Activated naive CD4-positive, alpha-beta T cell treated with anti-CD3 and anti-CD28 coated beads, Interleukin-2, amount 50 U/mL, for 24 hours (primary cell): ENCODE measurements around the gene CES2.
"Not testable (repeated sequence)": the region's sequence is repeated elsewhere in the genome, so short reads cannot be mapped to it uniquely, and the experiment has no call there.

Experiments used
- H3K27ac Mint-ChIP-seq: one replicate; pipeline ENCODE4 v1.8.0; 2021; ENCODE audit warnings: mild to moderate bottlenecking, mixed read lengths
- H3K27me3 Mint-ChIP-seq: one replicate; pipeline ENCODE4 v1.8.0; 2021; ENCODE audit warnings: mixed read lengths
- H3K36me3 Mint-ChIP-seq: one replicate; pipeline ENCODE4 v1.8.0; 2021; ENCODE audit warnings: mixed read lengths
- H3K4me1 Mint-ChIP-seq: one replicate; pipeline ENCODE4 v1.8.0; 2021; ENCODE audit warnings: mixed read lengths
- H3K4me3 Mint-ChIP-seq: one replicate; pipeline ENCODE4 v1.8.0; 2021; ENCODE audit warnings: mild to moderate bottlenecking, mixed read lengths
- H3K9me3 Mint-ChIP-seq: one replicate; pipeline ENCODE4 v1.8.0; 2021; ENCODE audit warnings: mixed read lengths

The CES2 gene, protein sequence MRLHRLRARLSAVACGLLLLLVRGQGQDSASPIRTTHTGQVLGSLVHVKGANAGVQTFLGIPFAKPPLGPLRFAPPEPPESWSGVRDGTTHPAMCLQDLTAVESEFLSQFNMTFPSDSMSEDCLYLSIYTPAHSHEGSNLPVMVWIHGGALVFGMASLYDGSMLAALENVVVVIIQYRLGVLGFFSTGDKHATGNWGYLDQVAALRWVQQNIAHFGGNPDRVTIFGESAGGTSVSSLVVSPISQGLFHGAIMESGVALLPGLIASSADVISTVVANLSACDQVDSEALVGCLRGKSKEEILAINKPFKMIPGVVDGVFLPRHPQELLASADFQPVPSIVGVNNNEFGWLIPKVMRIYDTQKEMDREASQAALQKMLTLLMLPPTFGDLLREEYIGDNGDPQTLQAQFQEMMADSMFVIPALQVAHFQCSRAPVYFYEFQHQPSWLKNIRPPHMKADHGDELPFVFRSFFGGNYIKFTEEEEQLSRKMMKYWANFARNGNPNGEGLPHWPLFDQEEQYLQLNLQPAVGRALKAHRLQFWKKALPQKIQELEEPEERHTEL

GRCh38 chr16:66935314-66936011, at the start of gene CES2:
CES2 (plus strand) TSS chr16:66935516; CDS start chr16:66935636, 120 bp downstream.
- Mint-ChIP-seq H3K4me1 (peaks cover 52% of the 10 kb centered on the region), H3K9me3 (no peaks in the 10 kb centered on the region), H3K4me3 (peak within 1 kb of the TSS; percentile 98), H3K27ac (peak within 1 kb of the TSS; percentile 98), H3K36me3 (peaks cover 13% of the 10 kb centered on the region), H3K27me3 (no peaks in the 10 kb centered on the region)

DNA sequence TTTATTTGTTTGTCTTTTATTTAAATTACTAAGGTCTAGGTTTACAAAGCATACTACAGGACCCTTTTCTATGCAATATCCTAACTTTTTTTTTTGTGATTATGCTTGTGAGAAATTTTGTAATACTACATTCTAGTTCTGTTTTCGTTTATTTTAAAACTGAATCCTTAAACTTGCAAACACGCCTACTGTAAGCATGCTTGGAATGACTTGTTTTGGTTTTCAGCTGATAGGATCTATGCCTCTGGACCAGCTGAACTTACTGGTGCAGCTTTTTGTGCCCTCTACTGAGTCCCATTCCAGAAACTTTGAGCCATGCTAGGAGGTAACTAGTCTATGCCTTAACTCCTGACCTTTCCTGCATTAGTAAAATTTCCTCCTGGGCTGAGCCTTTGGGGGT, 49.0 kb upstream of the CES2 start:
- Mint-ChIP-seq H3K4me3 (no peak overlapping the region), H3K4me1 (peaks cover 43% of the 10 kb centered on the region), H3K9me3 (no peaks in the 10 kb centered on the region), H3K27me3 (no peaks in the 10 kb centered on the region), H3K36me3 (peaks cover 3% of the 10 kb centered on the region), H3K27ac (no peak overlapping the region)

DNA sequence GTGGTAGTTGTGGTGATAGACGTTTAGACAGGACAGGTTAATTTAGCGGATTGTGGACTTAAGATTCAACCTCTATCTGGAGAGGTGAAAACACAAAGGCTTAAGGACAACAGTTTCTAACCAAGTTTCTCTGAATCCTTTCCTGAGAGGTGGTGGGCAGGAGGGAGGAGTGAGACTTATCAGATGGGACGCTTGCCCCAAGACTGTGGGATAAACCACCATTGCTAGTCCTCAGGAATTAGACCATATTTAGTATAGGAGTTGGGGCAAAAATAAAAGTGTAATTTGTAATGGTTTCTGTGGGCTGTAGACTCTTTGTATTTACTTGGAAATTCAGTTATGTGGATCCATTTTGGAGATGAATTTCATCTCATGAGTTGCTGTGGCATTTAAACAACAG, 48.4 kb upstream of the CES2 start:
- H3K4me3 Mint-ChIP-seq: no peak overlapping the region
- no peaks in the 10 kb centered on the region for H3K27me3 Mint-ChIP-seq
- H3K4me1 Mint-ChIP-seq: peaks cover 39% of the 10 kb centered on the region
- H3K9me3 Mint-ChIP-seq: no peaks in the 10 kb centered on the region
- H3K36me3 Mint-ChIP-seq: peaks cover 3% of the 10 kb centered on the region
- no peak overlapping the region for H3K27ac Mint-ChIP-seq

DNA sequence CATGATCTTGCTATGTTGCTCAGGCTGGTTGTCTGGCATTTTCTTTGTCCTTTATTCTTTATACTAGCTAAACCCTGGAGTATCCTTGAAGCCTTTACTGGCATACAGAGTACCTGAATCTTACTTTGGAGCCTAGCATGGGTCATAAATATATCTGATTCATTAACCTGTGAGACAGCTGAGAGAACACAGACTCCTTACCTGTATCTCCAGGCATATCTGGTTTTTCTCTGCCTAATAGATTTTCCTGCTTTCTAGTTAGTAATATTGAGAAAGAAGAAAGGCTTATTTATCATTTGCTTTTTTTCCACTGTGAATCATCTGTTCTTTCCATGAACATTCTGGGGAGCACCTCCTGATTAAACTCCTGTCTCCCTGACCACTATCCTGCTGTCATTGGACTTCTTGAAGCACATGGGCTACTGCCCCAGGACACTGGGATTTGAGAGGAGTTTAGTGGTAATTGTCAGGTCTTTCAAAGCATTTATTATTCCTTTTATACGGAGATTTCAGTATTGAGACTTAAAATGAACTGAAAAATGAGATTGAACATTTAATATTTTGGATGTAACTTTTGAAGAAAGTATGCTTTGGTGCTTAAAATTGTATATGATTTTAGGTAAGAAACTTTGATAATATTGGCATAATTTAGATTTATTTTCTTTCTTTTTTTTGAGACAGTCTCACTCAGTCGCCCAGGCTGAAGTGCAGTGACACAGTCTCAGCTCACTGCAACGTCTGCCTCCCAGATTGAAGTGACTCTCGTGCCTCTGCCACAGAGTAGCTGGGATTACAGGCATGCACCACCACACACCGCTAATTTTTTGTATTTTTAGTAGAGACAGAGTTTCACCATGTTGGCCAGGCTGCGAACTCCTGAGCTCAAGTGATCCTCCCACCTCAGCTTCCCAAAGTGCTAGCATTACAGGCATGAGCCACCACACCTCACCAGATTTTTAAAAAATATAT, 46.4 kb upstream of the CES2 start:
- H3K4me3 Mint-ChIP-seq: no peak overlapping the region
- H3K27ac Mint-ChIP-seq: no peak overlapping the region
- H3K9me3 Mint-ChIP-seq: no peaks in the 10 kb centered on the region
- H3K36me3 Mint-ChIP-seq: peaks cover 3% of the 10 kb centered on the region
- no peaks in the 10 kb centered on the region for H3K27me3 Mint-ChIP-seq
- peaks cover 38% of the 10 kb centered on the region for H3K4me1 Mint-ChIP-seq

DNA sequence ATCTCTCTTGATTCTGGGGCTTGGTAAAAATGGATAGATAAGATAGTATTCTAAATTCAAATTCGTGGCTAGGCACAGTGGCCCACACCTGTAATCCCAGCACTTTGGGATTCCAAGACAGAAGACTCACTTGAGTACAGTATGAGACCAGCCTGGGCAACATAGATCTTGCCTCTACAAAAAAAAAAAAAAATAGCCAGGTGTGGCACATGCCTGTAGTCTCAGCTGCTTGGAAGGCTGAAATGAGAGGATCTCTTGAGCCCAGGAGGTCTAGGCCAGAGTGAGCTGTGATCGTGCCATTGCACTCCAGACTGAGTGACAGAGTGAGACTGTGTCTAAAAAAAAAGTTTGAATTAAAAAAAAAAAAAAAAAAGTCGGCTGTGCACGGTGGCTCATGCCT, 45.7 kb upstream of the CES2 start:
- Mint-ChIP-seq H3K36me3 (peaks cover 3% of the 10 kb centered on the region), H3K4me1 (peaks cover 33% of the 10 kb centered on the region), H3K27ac (no peak overlapping the region), H3K27me3 (no peaks in the 10 kb centered on the region), H3K9me3 (no peaks in the 10 kb centered on the region), H3K4me3 (no peak overlapping the region)

DNA sequence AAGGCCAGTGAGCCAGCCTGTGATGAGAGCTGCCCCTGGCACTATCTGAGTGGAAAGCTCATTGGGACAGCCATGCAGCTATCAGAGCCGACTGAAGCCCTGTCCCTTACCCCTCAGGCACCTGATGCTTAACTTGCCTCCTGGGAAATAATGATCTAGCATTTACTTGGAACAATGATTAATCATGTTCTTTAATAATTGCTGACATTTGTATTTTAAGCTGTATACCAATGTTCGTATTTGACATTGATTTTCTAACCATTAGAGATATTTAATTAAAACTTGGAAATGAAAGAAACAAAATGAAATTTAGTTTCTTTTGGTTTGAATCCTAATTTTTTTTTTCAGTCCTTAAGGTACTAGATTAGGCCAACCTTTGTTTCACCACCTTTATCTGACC, 44.5 kb upstream of the CES2 start:
- Mint-ChIP-seq H3K9me3 (no peaks in the 10 kb centered on the region), H3K27ac (no peak overlapping the region), H3K36me3 (no peaks in the 10 kb centered on the region), H3K27me3 (no peaks in the 10 kb centered on the region), H3K4me3 (no peak overlapping the region), H3K4me1 (peaks cover 21% of the 10 kb centered on the region)

GRCh38 chr16:66891360-66891759, 44.0 kb upstream of the CES2 start:
- no peak overlapping the region for H3K27ac Mint-ChIP-seq

GRCh38 chr16:66891797-66892196, 43.5 kb upstream of the CES2 start:
- no peaks in the 10 kb centered on the region for H3K9me3 Mint-ChIP-seq
- no peaks in the 10 kb centered on the region for H3K36me3 Mint-ChIP-seq
- H3K4me1 Mint-ChIP-seq: peaks cover 16% of the 10 kb centered on the region

More at GRCh38 chr16:66891360-66891759, 44.0 kb upstream of the CES2 start:
- Mint-ChIP-seq H3K4me3 (no peak overlapping the region), H3K4me1 (peaks cover 18% of the 10 kb centered on the region), H3K36me3 (no peaks in the 10 kb centered on the region), H3K9me3 (no peaks in the 10 kb centered on the region), H3K27me3 (no peaks in the 10 kb centered on the region)

DNA sequence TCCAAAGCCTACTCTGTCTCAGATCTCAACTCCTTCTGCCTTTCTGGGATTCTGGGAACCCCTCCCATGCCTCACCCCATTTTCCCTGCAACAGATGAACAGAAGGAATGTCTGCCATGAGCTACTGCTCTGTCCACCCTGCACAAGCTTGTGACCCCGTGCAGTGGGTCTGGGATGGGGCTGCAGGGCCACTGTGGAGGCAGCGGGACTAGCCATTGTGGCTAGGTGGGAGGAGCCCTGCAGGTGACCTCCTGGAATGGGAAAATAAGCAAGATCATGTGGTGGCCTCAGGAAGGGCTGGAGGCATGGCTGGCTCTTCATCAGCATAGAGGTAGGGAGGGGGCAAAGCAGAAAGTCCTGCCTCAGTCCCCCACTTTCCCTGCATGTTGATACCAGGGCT, 41.3 kb upstream of the CES2 start:
- no peak overlapping the region for H3K27ac Mint-ChIP-seq
- H3K36me3 Mint-ChIP-seq: no peaks in the 10 kb centered on the region
- H3K9me3 Mint-ChIP-seq: no peaks in the 10 kb centered on the region
- no peaks in the 10 kb centered on the region for H3K27me3 Mint-ChIP-seq
- H3K4me3 Mint-ChIP-seq: no peak overlapping the region
- H3K4me1 Mint-ChIP-seq: peaks cover 8% of the 10 kb centered on the region

More at GRCh38 chr16:66891797-66892196, 43.5 kb upstream of the CES2 start:
- Mint-ChIP-seq H3K27me3 (no peaks in the 10 kb centered on the region), H3K27ac (no peak overlapping the region), H3K4me3 (no peak overlapping the region)

DNA sequence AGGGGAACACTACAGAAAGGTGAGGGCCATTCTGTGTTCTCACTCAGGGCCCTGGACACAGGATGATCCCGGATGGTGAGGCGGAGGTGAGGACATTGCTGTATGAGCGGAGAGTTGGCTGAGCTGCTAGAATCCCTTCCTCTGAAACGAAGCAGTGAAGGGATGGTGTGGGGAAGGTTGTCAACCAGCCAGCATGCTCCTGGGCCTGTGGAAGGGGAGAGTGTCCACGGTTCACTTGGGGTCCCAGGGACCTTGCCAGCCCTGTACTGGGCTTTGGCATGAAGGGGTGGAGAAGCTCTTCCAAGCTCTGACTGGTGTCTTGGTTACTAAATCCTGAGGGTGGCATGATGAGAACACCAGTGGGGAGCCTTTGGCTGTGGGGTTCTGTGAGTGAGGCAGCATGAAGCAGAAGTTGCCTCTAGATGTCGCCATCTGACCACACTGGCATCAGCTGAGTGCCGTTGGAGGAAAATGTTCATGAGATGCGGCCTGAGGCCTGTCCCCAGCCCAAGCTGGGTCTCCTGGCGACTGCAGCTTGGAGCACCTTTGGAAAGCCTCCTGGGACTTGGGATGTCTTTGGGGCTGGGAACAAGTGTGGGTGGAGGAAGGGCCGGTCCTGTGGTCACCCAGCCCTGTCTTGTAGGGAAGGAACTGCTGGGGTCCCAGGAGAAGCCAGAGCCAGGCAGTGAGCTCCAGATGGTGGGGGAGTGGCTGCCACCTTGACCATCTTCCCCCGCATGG, 40.2 kb upstream of the CES2 start:
- Mint-ChIP-seq H3K36me3 (no peaks in the 10 kb centered on the region), H3K4me3 (no peak overlapping the region), H3K9me3 (no peaks in the 10 kb centered on the region), H3K27me3 (no peaks in the 10 kb centered on the region), H3K4me1 (peaks cover 8% of the 10 kb centered on the region), H3K27ac (no peak overlapping the region)

DNA sequence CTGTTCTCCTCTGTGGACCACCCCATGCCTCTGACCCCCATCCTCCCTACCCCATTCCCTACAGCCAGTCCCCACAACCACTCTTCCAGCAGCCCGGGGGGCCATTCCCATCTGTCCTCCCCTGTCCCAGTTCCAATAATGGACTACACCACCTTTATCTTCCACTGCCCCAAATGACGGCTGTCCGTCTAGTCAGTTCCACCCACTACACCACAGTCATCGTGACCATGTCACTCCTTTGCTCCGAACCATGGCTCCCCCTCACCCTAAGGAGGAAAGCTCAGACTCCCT, 39.7 kb upstream of the CES2 start:
- H3K27ac Mint-ChIP-seq: no peak overlapping the region
- no peaks in the 10 kb centered on the region for H3K9me3 Mint-ChIP-seq
- H3K27me3 Mint-ChIP-seq: no peaks in the 10 kb centered on the region
- no peaks in the 10 kb centered on the region for H3K36me3 Mint-ChIP-seq
- H3K4me3 Mint-ChIP-seq: no peak overlapping the region
- H3K4me1 Mint-ChIP-seq: peaks cover 8% of the 10 kb centered on the region

DNA sequence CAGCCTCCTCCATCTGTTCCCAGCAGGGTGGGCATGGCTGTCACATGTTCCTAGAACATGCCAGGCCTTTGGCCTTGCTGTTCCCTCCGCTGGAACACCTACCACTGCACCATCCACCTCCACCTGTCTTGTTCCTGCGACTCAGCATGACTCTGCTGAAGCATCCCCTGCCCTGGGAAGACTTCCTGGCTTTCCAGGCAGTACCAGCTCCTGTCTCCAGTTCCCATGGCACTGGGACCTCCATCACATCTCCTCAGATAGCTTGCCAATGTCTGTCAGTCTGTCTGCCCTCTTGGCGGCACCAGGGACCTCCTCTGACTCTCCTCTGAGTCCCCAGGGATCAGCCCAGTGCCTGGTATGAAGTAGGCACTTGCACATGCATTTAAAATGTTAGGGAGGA, 39.3 kb upstream of the CES2 start:
- H3K36me3 Mint-ChIP-seq: no peaks in the 10 kb centered on the region
- no peak overlapping the region for H3K4me3 Mint-ChIP-seq
- no peaks in the 10 kb centered on the region for H3K9me3 Mint-ChIP-seq
- H3K4me1 Mint-ChIP-seq: peaks cover 8% of the 10 kb centered on the region
- H3K27me3 Mint-ChIP-seq: no peaks in the 10 kb centered on the region
- no peak overlapping the region for H3K27ac Mint-ChIP-seq

GRCh38 chr16:66896682-66897081, 38.6 kb upstream of the CES2 start:
- not testable (repeated sequence) for H3K27me3 Mint-ChIP-seq, H3K4me3 Mint-ChIP-seq, H3K9me3 Mint-ChIP-seq, H3K27ac Mint-ChIP-seq, H3K36me3 Mint-ChIP-seq, H3K4me1 Mint-ChIP-seq

DNA sequence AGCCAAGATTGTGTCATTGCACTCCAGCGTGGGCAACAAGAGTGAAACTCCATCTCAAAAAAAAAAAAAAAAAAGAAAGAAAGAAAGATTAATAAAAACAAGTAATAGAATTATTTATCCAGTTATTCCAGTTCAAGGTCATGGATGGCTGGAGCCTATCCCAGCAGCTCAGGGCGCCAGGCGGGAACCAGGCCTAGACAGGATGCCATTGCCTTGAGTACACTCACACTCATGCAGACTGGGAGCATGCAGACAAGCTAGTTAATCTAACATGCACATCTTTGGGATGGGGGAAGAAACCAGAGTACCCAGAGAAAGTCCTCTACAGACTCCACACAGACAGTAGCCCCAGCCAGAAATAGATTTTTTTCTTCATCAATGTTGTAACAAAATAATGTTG, 37.1 kb upstream of the CES2 start:
- H3K27me3 Mint-ChIP-seq: no peaks in the 10 kb centered on the region
- no peak overlapping the region for H3K27ac Mint-ChIP-seq
- no peak overlapping the region for H3K4me3 Mint-ChIP-seq
- peaks cover under 1% of the 10 kb centered on the region for H3K4me1 Mint-ChIP-seq
- H3K9me3 Mint-ChIP-seq: no peaks in the 10 kb centered on the region
- H3K36me3 Mint-ChIP-seq: no peaks in the 10 kb centered on the region

DNA sequence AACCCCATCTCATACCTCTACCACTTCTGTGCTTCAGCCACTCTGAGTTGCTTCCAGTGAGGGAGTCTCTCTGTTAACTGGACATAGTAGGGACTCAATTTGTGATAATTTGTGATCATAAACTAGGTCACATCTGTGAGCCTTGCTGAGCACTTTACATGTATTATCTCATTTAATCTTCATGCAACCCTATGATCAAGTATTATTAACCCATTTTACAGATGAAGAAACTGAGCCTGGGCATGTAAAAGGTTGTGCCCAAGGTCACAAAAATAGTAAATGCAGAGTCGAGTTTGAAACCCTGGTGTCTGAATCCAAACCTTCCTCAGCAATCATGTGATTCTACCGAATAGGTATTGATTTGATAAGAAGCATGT, 36.4 kb upstream of the CES2 start:
- Mint-ChIP-seq H3K36me3 (no peaks in the 10 kb centered on the region), H3K27ac (no peak overlapping the region), H3K27me3 (no peaks in the 10 kb centered on the region), H3K4me1 (no peaks in the 10 kb centered on the region), H3K9me3 (no peaks in the 10 kb centered on the region), H3K4me3 (no peak overlapping the region)
